Lung (tissue), 12 donors: ENCODE results near the gene ELOVL5. TPM values are rescaled to one million over a fixed set of nuclear protein-coding genes. Genes with fewer than 3 reads are reported as not detected.

Experiments used
- ATAC-seq: fragments of 200-7000 bp; cut with Tn5 transposase; one replicate; pipeline ENCODE4 v1.9.1; 2020; ENCODE audit warnings: moderate number of reproducible peaks; ENCODE audit not compliant: insufficient read depth, low FRiP score
- DNase-seq, 3 donors: peaks; one replicate each; pipeline ENCODE4 v3.0.0-alpha.2; 2013 to 2017
- H3K27ac ChIP-seq, 2 donors: one replicate each; pipeline ENCODE4 v1.5.1; 2013; ENCODE audit warnings: mild to moderate bottlenecking in 2 of 2, moderate library complexity in 2 of 2, control low read depth in 1 of 2, inconsistent platforms in 1 of 2, low read depth in 1 of 2, low read length in 1 of 2
- H3K27me3 ChIP-seq, 3 donors: one replicate each; pipeline ENCODE4 v1.5.1; 2013; ENCODE audit warnings: low read length in 2 of 3; ENCODE audit not compliant: control insufficient read depth in 3 of 3, insufficient read depth in 3 of 3
- H3K36me3 ChIP-seq, 4 donors: one replicate each; pipeline ENCODE4 v1.5.1; 2013; ENCODE audit warnings: low read length in 4 of 4, mild to moderate bottlenecking in 1 of 4, moderate library complexity in 1 of 4; ENCODE audit not compliant: control insufficient read depth in 4 of 4, insufficient read depth in 4 of 4
- H3K4me1 ChIP-seq, 5 donors: one replicate each; pipeline ENCODE4 v1.5.1; 2013; ENCODE audit warnings: low read length in 5 of 5, mild to moderate bottlenecking in 2 of 5, moderate library complexity in 1 of 5; ENCODE audit not compliant: control insufficient read depth in 5 of 5, insufficient read depth in 5 of 5
- H3K4me3 ChIP-seq: one replicate; pipeline ENCODE4 v1.5.1; 2013; ENCODE audit warnings: mild to moderate bottlenecking, control low read depth, moderate library complexity
- H3K9ac ChIP-seq, 2 donors: one replicate each; pipeline ENCODE4 v1.5.1; 2013; ENCODE audit warnings: low read length in 2 of 2, control low read depth in 1 of 2; ENCODE audit not compliant: insufficient read depth in 1 of 2
- H3K9me3 ChIP-seq, 4 donors: one replicate each; pipeline ENCODE4 v1.5.1; 2013; ENCODE audit warnings: low read length in 3 of 4, mild to moderate bottlenecking in 1 of 4, moderate library complexity in 1 of 4; ENCODE audit not compliant: control insufficient read depth in 4 of 4, insufficient read depth in 3 of 4
- WGBS, 2 donors: extraction: QIAGEN DNeasy Blood & Tissue Kit; methylation state at CpG; one replicate each; pipeline ENCODE4 v1.1.7; 2013; 5-methylcytosine and 5-hydroxymethylcytosine counted together
- polyA plus RNA-seq, 2 donors: library from polyadenylated mRNA; stranded (reverse); fragments of 200-250 nt; gene quantifications; one replicate each; pipeline ENCODE4 v1.2.1, GENCODE V29; 2013
- total RNA-seq, 2 donors: library from RNA; depleted of rRNA in 1 of 2; stranded (reverse); fragments of >200 nt in 1 of 2; gene quantifications; one replicate each; pipeline ENCODE4 v1.2.1, GENCODE V29; 2014 to 2021
- TF ChIP-seq, protein P1 (sequence below): IDR thresholded peaks from 2 replicates; pipeline ENCODE4 v1.5.1; 2012; ENCODE audit warnings: mild to moderate bottlenecking; ENCODE audit errors: control extremely low read depth, extremely low read depth
- donor health status: control.
- donor health status: control.
- donor health status: Bipolar disorder and iron deficiency.
- donor health status: healthy.
- donor health status: DM: yes; HTN: yes; CAD: no.

Gene ELOVL5
- total and polyA plus RNA-seq, 4 donors: 37.7 to 95.6 (median 89.9) TPM

DNA sequence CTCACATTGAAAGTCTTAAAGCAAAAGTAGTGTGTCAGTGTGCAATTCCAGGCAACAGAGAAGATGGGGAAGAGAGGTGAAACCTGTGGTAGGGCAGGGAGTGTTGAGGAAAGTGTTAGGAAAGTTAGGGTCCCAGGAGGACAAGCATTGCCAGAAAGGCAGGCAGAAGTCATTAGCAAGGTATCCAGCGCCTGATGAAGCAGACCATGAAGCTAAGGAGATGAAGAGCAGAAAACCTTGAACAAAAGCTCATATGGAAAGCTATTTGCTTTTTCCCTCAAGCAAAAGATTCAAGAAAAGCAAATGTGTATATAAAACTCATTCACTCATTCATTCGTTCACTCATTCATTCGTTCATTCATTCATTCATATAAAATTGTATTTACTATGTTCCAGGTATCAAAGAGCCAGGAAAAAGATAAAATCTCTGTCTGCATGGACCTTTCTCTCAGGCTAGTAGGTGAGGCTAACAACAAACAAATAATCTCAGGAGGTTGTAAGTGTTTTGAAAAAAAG is 96.5 kb downstream of the ELOVL5 start:
- no peaks in the 10 kb centered on the region for H3K9me3 ChIP-seq
- no peak overlapping the region for H3K4me3 ChIP-seq
- no peaks in the 10 kb centered on the region for H3K4me1 ChIP-seq
- H3K27ac ChIP-seq: no peak overlapping the region
- 84 to 86% methylated on average over 3 of the region's 3 CpGs for WGBS, 2 donors
- peaks cover 0 to 1% (median 0%) of the 10 kb centered on the region in 4 donors for H3K36me3 ChIP-seq
- no peak for DNase-seq
- no peak overlapping the region for H3K9ac ChIP-seq
- no peaks in the 10 kb centered on the region for H3K27me3 ChIP-seq
- ATAC-seq: no peak
- TF ChIP-seq, protein P1, sequence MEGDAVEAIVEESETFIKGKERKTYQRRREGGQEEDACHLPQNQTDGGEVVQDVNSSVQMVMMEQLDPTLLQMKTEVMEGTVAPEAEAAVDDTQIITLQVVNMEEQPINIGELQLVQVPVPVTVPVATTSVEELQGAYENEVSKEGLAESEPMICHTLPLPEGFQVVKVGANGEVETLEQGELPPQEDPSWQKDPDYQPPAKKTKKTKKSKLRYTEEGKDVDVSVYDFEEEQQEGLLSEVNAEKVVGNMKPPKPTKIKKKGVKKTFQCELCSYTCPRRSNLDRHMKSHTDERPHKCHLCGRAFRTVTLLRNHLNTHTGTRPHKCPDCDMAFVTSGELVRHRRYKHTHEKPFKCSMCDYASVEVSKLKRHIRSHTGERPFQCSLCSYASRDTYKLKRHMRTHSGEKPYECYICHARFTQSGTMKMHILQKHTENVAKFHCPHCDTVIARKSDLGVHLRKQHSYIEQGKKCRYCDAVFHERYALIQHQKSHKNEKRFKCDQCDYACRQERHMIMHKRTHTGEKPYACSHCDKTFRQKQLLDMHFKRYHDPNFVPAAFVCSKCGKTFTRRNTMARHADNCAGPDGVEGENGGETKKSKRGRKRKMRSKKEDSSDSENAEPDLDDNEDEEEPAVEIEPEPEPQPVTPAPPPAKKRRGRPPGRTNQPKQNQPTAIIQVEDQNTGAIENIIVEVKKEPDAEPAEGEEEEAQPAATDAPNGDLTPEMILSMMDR: no peak

DNA sequence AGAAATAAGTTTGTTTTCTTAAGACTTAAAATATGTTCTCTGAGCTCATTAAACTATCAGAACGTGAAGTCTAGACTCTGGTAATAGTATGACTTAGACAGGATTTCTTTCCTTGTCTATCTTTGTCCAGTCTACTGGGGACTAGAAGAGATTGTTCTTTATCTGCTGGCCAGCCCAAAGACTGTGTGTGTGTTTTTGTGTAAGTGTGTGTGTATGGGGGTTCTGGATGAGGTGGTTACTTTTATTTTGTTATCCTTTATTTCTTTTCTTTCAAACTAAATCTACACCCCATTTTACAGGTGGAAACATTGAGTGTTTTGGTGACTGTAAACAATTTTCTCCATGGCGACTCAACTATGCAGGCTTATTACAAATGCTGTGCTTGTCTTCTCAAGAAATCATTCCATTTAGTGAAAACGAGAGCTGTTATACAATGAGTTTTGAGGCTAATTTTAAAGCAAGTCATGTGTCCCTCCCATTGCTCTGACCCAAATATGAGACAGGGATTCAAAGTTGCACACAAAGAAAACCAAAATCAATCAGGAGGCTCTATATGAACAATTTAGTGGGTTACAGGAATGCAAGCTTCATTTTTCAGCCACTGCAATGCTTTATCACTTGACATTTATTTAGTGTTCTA is 97.6 kb downstream of the ELOVL5 start:
- Histone ChIP-seq H3K27me3 (no peaks in the 10 kb centered on the region), H3K4me3 (no peak overlapping the region), H3K4me1 (no peaks in the 10 kb centered on the region), H3K9ac (no peak overlapping the region), H3K27ac (no peak overlapping the region), H3K36me3 (peaks cover 0 to 1% (median 0%) of the 10 kb centered on the region in 4 donors), H3K9me3 (no peaks in the 10 kb centered on the region)
- WGBS, 2 donors: 80 to 89% methylated on average over 3 of the region's 3 CpGs
- ATAC-seq (no peak), DNase-seq (no peak)
- TF ChIP-seq, protein P1: no peak

DNA sequence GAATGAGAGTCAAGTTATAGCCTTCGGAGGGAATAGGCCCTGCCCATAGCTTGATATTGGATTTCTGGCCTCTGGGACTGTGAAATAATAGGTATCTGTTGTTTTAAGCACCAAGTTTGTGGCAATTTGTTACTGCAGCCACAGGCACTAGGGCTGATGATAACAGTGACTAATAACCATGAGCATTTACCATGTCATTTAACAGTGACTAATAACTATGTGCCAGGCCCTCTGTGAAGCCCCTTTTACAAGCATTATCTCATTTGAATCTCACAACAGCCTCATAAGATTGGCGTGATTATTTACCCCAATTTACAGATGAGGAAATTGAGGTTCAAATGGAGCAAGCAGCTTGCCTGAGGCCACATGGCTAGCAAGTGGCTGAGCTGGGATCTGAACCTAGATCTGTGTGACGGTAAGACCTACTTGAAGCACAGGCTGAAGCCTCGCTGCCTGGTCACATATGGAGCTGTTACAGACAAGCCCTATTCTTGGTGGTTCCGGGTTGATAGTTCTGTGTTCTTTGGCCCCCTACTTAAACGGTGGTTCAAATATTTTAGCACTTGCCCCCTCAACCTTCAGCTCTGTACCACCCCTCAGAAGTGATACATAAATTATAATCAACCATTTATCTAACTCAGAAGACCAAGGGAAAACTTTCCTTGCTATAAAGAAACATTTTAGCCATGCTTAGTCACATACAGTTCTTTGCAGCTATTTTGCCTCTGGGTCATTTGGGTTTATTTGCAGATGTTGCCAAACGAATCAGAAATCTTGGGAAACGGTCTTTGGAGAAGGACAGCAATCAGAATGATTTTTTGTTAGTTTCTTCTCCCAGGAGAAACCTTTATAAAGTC is 98.3 kb downstream of the ELOVL5 start:
- Histone ChIP-seq H3K9ac (no peak overlapping the region), H3K36me3 (peaks cover 0 to 1% (median 0%) of the 10 kb centered on the region in 4 donors), H3K4me1 (no peaks in the 10 kb centered on the region), H3K27ac (no peak overlapping the region), H3K27me3 (no peaks in the 10 kb centered on the region), H3K9me3 (no peaks in the 10 kb centered on the region), H3K4me3 (no peak overlapping the region)
- no peak for DNase-seq
- TF ChIP-seq, protein P1: no peak
- ATAC-seq: no peak
- 80 to 88% methylated on average over 8 of the region's 8 CpGs for WGBS, 2 donors
